Mucosa of stomach (tissue), 1 donor: ENCODE results near the gene LRRC4C.

Source experiments
- H3K27me3 ChIP-seq: one replicate; pipeline ENCODE4 v1.7.0; 2013; ENCODE audit warnings: mild to moderate bottlenecking, low read length; ENCODE audit not compliant: control insufficient read depth, insufficient read depth
- H3K36me3 ChIP-seq: one replicate; pipeline ENCODE4 v1.7.0; 2013; ENCODE audit warnings: low read length; ENCODE audit not compliant: control insufficient read depth, insufficient read depth
- H3K4me1 ChIP-seq: one replicate; pipeline ENCODE4 v1.7.0; 2013; ENCODE audit warnings: mild to moderate bottlenecking, low read length; ENCODE audit not compliant: control insufficient read depth, insufficient read depth
- H3K4me3 ChIP-seq: one replicate; pipeline ENCODE4 v1.7.0; 2013; ENCODE audit warnings: low read length
- H3K9ac ChIP-seq: one replicate; pipeline ENCODE4 v1.7.0; 2013; ENCODE audit warnings: mild to moderate bottlenecking, low read length, moderate library complexity
- H3K9me3 ChIP-seq: one replicate; pipeline ENCODE4 v1.7.0; 2013; ENCODE audit warnings: mild to moderate bottlenecking, low read length, moderate library complexity; ENCODE audit not compliant: control insufficient read depth
- donor health status: Pancreatic carcinoma.

The LRRC4C gene

GRCh38 chr11:40787224-40787623 lies 672.2 kb downstream of the LRRC4C start:
- H3K36me3 ChIP-seq = no peaks in the 10 kb centered on the region
- no peak overlapping the region for H3K4me3 ChIP-seq
- no peaks in the 10 kb centered on the region for H3K9me3 ChIP-seq
- H3K27me3 ChIP-seq = no peaks in the 10 kb centered on the region
- H3K4me1 ChIP-seq = no peaks in the 10 kb centered on the region
- H3K9ac ChIP-seq = no peak overlapping the region

GRCh38 chr11:40763046-40763445 lies 696.4 kb downstream of the LRRC4C start:
- Histone ChIP-seq H3K36me3 (no peaks in the 10 kb centered on the region), H3K4me3 (no peak overlapping the region), H3K4me1 (no peaks in the 10 kb centered on the region), H3K27me3 (no peaks in the 10 kb centered on the region), H3K9me3 (no peaks in the 10 kb centered on the region), H3K9ac (no peak overlapping the region)

GRCh38 chr11:40759341-40759740 lies 700.1 kb downstream of the LRRC4C start:
- Histone ChIP-seq H3K4me3 (no peak overlapping the region), H3K9ac (no peak overlapping the region), H3K36me3 (no peaks in the 10 kb centered on the region), H3K4me1 (no peaks in the 10 kb centered on the region), H3K9me3 (no peaks in the 10 kb centered on the region), H3K27me3 (no peaks in the 10 kb centered on the region)

- H3K36me3 ChIP-seq = no peaks in the 10 kb centered on the region
- H3K9me3 ChIP-seq = no peaks in the 10 kb centered on the region
- no peaks in the 10 kb centered on the region for H3K4me1 ChIP-seq
- no peak overlapping the region for H3K4me3 ChIP-seq
- H3K9ac ChIP-seq = no peak overlapping the region
- H3K27me3 ChIP-seq = no peaks in the 10 kb centered on the region
These were observed 705.2 kb downstream of the LRRC4C start for GRCh38 chr11:40754297-40754696.

GRCh38 chr11:40746282-40746681 lies 713.2 kb downstream of the LRRC4C start:
- no peaks in the 10 kb centered on the region for H3K27me3 ChIP-seq
- no peaks in the 10 kb centered on the region for H3K36me3 ChIP-seq
- no peak overlapping the region for H3K9ac ChIP-seq
- H3K4me3 ChIP-seq = no peak overlapping the region
- peaks cover 5% of the 10 kb centered on the region for H3K9me3 ChIP-seq
- H3K4me1 ChIP-seq = no peaks in the 10 kb centered on the region

GRCh38 chr11:40732132-40732531 lies 727.3 kb downstream of the LRRC4C start:
- H3K9me3 ChIP-seq = no peaks in the 10 kb centered on the region
- no peaks in the 10 kb centered on the region for H3K4me1 ChIP-seq
- no peaks in the 10 kb centered on the region for H3K36me3 ChIP-seq
- no peaks in the 10 kb centered on the region for H3K27me3 ChIP-seq
- no peak overlapping the region for H3K9ac ChIP-seq
- H3K4me3 ChIP-seq = no peak overlapping the region

- no peaks in the 10 kb centered on the region for H3K36me3 ChIP-seq
- H3K9ac ChIP-seq = no peak overlapping the region
- no peaks in the 10 kb centered on the region for H3K4me1 ChIP-seq
These were observed 737.2 kb downstream of the LRRC4C start for GRCh38 chr11:40722179-40722795.

GRCh38 chr11:40716344-40717130 lies 742.9 kb downstream of the LRRC4C start:
- Histone ChIP-seq H3K9me3 (no peaks in the 10 kb centered on the region), H3K36me3 (no peaks in the 10 kb centered on the region), H3K9ac (no peak overlapping the region), H3K27me3 (no peaks in the 10 kb centered on the region), H3K4me1 (no peaks in the 10 kb centered on the region), H3K4me3 (no peak overlapping the region)

More at GRCh38 chr11:40722179-40722795, 737.2 kb downstream of the LRRC4C start:
- Histone ChIP-seq H3K27me3 (no peaks in the 10 kb centered on the region), H3K4me3 (no peak overlapping the region), H3K9me3 (no peaks in the 10 kb centered on the region)

- no peak overlapping the region for H3K4me3 ChIP-seq
- no peaks in the 10 kb centered on the region for H3K4me1 ChIP-seq
- no peak overlapping the region for H3K9ac ChIP-seq
- H3K9me3 ChIP-seq = no peaks in the 10 kb centered on the region
- H3K36me3 ChIP-seq = no peaks in the 10 kb centered on the region
- H3K27me3 ChIP-seq = no peaks in the 10 kb centered on the region
These were observed 746.4 kb downstream of the LRRC4C start for GRCh38 chr11:40713083-40713482.

- Histone ChIP-seq H3K27me3 (no peaks in the 10 kb centered on the region), H3K4me3 (no peak overlapping the region), H3K9ac (no peak overlapping the region), H3K36me3 (no peaks in the 10 kb centered on the region), H3K9me3 (no peaks in the 10 kb centered on the region), H3K4me1 (no peaks in the 10 kb centered on the region)
These were observed 758.4 kb downstream of the LRRC4C start for GRCh38 chr11:40701027-40701426.

GRCh38 chr11:40689823-40690222 lies 769.6 kb downstream of the LRRC4C start:
- Histone ChIP-seq H3K4me3 (no peak overlapping the region), H3K27me3 (no peaks in the 10 kb centered on the region)

GRCh38 chr11:40688369-40688768 lies 771.1 kb downstream of the LRRC4C start:
- H3K27me3 ChIP-seq = no peaks in the 10 kb centered on the region
- H3K36me3 ChIP-seq = no peaks in the 10 kb centered on the region
- H3K4me3 ChIP-seq = no peak overlapping the region
- no peaks in the 10 kb centered on the region for H3K4me1 ChIP-seq
- H3K9me3 ChIP-seq = no peaks in the 10 kb centered on the region
- no peak overlapping the region for H3K9ac ChIP-seq

More at GRCh38 chr11:40689823-40690222, 769.6 kb downstream of the LRRC4C start:
- Histone ChIP-seq H3K4me1 (no peaks in the 10 kb centered on the region), H3K36me3 (no peaks in the 10 kb centered on the region), H3K9me3 (no peaks in the 10 kb centered on the region), H3K9ac (no peak overlapping the region)
